Adrenal gland (tissue), 5 donors: Measurements from ENCODE around the gene SLC5A11.

Experiments
- CTCF ChIP-seq, 6 experiments: fragments of 450-650 bp in 4 of 6; fragments of 200-600 bp in 2 of 6; sonication (generic) in 1 of 6; IDR thresholded peaks; 1 replicate in 5 of 6; 2 replicates in 1 of 6; pipeline versions ENCODE4 v1.5.1 to v1.8.0; 2016 to 2021; ENCODE audit warnings: antibody characterized with exemption in 6 of 6, mild to moderate bottlenecking in 2 of 6, moderate library complexity in 1 of 6
- POLR2A ChIP-seq, 2 donors: fragments of 450-650 bp; IDR thresholded peaks; one replicate each; pipeline ENCODE4 v1.6.1; 2017; ENCODE audit warnings: antibody characterized with exemption in 2 of 2, mild to moderate bottlenecking in 2 of 2, moderate library complexity in 1 of 2
- donor health status: DM: no; HTN: no; CAD: no.

DNA sequence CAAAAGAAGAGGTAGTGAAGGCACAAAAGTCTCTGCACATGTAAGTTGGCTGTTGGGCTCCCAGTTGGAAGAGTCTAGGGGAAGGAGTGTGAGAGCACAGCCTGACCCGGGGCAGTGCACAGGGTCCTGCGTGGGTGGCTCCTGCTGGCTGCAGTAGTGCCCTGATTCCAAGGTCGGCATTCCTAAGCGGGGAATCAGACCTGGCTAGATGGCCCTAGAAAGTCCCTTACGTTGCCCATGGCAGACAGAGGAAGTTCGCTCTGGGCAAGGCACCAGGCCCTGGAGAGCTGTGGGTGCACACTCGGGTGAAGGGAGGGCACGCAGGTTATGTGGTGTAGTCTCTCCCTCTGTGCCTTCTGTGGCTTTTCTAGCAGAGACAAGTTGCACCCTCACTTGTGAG, 22.8 kb upstream of the SLC5A11 start:
- TF ChIP-seq POLR2A (IDR thresholded peaks at IDR 0.05) (no peak), CTCF (IDR thresholded peaks at IDR 0.05) (no peak)
